GM18870 (cell line): ENCODE results near the gene ETS1.

Experiments used
- ATAC-seq: cut with Tn5 transposase; IDR thresholded peaks from one replicate; pipeline ENCODE4 v1.9.1; 2021; ENCODE audit warnings: moderate library complexity; ENCODE audit not compliant: unreplicated experiment

ETS1 gene

GRCh38 chr11:128548649-128549255, 38.6 kb downstream of the ETS1 start:
- no peak for ATAC-seq

- no peak for ATAC-seq
These were observed 39.3 kb downstream of the ETS1 start for GRCh38 chr11:128547946-128548648.

GRCh38 chr11:128546916-128547315, 40.4 kb downstream of the ETS1 start:
- ATAC-seq, result no peak

GRCh38 chr11:128544471-128545051, 42.8 kb downstream of the ETS1 start:
- ATAC-seq, result no peak

GRCh38 chr11:128540469-128540868, 46.9 kb downstream of the ETS1 start:
- no peak for ATAC-seq

- no peak for ATAC-seq
These were observed 50.9 kb downstream of the ETS1 start for GRCh38 chr11:128536506-128536905.

- no peak for ATAC-seq
These were observed 51.6 kb downstream of the ETS1 start for GRCh38 chr11:128535468-128536457.

GRCh38 chr11:128533472-128533871, 53.9 kb downstream of the ETS1 start:
- ATAC-seq, result no peak

GRCh38 chr11:128532572-128533091, 54.7 kb downstream of the ETS1 start:
- ATAC-seq, result no peak

- no peak for ATAC-seq
These were observed 55.3 kb downstream of the ETS1 start for GRCh38 chr11:128532016-128532571.

GRCh38 chr11:128531588-128531987, 55.8 kb downstream of the ETS1 start:
- no peak for ATAC-seq

- no peak for ATAC-seq
These were observed 57.0 kb downstream of the ETS1 start for GRCh38 chr11:128530118-128531074.

GRCh38 chr11:128528294-128528693, 59.1 kb downstream of the ETS1 start:
- ATAC-seq, result no peak

GRCh38 chr11:128527046-128527445, 60.3 kb downstream of the ETS1 start:
- ATAC-seq, result no peak

- no peak for ATAC-seq
These were observed 61.7 kb downstream of the ETS1 start for GRCh38 chr11:128525411-128526243.

GRCh38 chr11:128524172-128524571, 63.2 kb downstream of the ETS1 start:
- no peak for ATAC-seq

GRCh38 chr11:128523641-128524040, 63.7 kb downstream of the ETS1 start:
- no peak for ATAC-seq

GRCh38 chr11:128522943-128523518, 64.3 kb downstream of the ETS1 start:
- peak; percentile 0 for ATAC-seq
